Activated CD8-positive, alpha-beta memory T cell treated with anti-CD3 and anti-CD28 coated beads for 36 hours (primary cell): ENCODE results near the gene TNFAIP2. TPM values are rescaled to one million over a fixed set of nuclear protein-coding genes. Genes with fewer than 3 reads are reported as not detected.
"Not testable (repeated sequence)": the region's sequence is repeated elsewhere in the genome, so short reads cannot be mapped to it uniquely, and the experiment has no call there.

Experiments used
- CTCF ChIA-PET: fragments of 350-600 bp; sonication (Branson Sonifier 250); formaldehyde crosslinking; loops from one replicate; lab custom pipeline; 2021; ENCODE audit warnings: antibody characterized with exemption; lab: Charles Lee
- POLR2A ChIA-PET: fragments of 350-600 bp; sonication (Branson Sonifier 250); formaldehyde crosslinking; loops from one replicate; lab custom pipeline; 2021; ENCODE audit warnings: antibody characterized with exemption; lab: Charles Lee
- total RNA-seq, 2 experiments: library from RNA; stranded (reverse); gene quantifications; one replicate each; pipeline ENCODE4 v1.2.3, GENCODE V29; 2021

The TNFAIP2 gene
- total RNA-seq, 2 experiments from 2014 or later = 0.82 to 1.1 TPM

- ChIA-PET POLR2A (no interaction called here), CTCF (no interaction called here)
Measured at GRCh38 chr14:103160321-103161053, 37.2 kb downstream of the TNFAIP2 start.

GRCh38 chr14:103161054-103161397 is 37.8 kb downstream of the TNFAIP2 start:
- POLR2A ChIA-PET = no interaction called here
- CTCF ChIA-PET = no interaction called here

- ChIA-PET POLR2A (no interaction called here), CTCF (no interaction called here)
Measured at GRCh38 chr14:103163199-103163598, 39.9 kb downstream of the TNFAIP2 start.

GRCh38 chr14:103164006-103164405 is 40.7 kb downstream of the TNFAIP2 start:
- CTCF ChIA-PET = no interaction called here
- POLR2A ChIA-PET = no interaction called here

GRCh38 chr14:103164779-103165178 is 41.5 kb downstream of the TNFAIP2 start:
- CTCF ChIA-PET = no interaction called here
- POLR2A ChIA-PET = no interaction called here

GRCh38 chr14:103165323-103165722 is 42.1 kb downstream of the TNFAIP2 start:
- POLR2A ChIA-PET = no interaction called here
- CTCF ChIA-PET = no interaction called here

- CTCF ChIA-PET = no interaction called here
- POLR2A ChIA-PET = no interaction called here
Measured at GRCh38 chr14:103169954-103170353, 46.7 kb downstream of the TNFAIP2 start.

- CTCF ChIA-PET, POLR2A ChIA-PET: not testable (repeated sequence)
Measured at GRCh38 chr14:103171206-103171605, 47.9 kb downstream of the TNFAIP2 start.

GRCh38 chr14:103172921-103173320 is 49.7 kb downstream of the TNFAIP2 start:
- CTCF ChIA-PET = interaction anchor here (0.6 kb wide), 1 partner anchor 32 kb away, joined by 4 read pairs; no protein-coding TSS in a partner anchor

GRCh38 chr14:103173887-103174286 is 50.6 kb downstream of the TNFAIP2 start:
- POLR2A ChIA-PET, CTCF ChIA-PET: not testable (repeated sequence)

More at GRCh38 chr14:103172921-103173320, 49.7 kb downstream of the TNFAIP2 start:
- POLR2A ChIA-PET = no interaction called here

GRCh38 chr14:103176176-103176575 is 52.9 kb downstream of the TNFAIP2 start:
- CTCF ChIA-PET, POLR2A ChIA-PET: not testable (repeated sequence)

- ChIA-PET POLR2A (no interaction called here), CTCF (no interaction called here)
Measured at GRCh38 chr14:103177376-103177775, 54.1 kb downstream of the TNFAIP2 start.

- CTCF ChIA-PET = no interaction called here
- POLR2A ChIA-PET = no interaction called here
Measured at GRCh38 chr14:103178521-103178920, 55.3 kb downstream of the TNFAIP2 start.

- ChIA-PET CTCF (interaction anchor here (0.6 kb wide), 1 partner anchor 1789 kb away, joined by 4 read pairs; no protein-coding TSS in a partner anchor), POLR2A (no interaction called here)
Measured at GRCh38 chr14:103179094-103179493, 55.8 kb downstream of the TNFAIP2 start.

GRCh38 chr14:103180331-103180730 is 57.1 kb downstream of the TNFAIP2 start:
- POLR2A ChIA-PET = no interaction called here
- CTCF ChIA-PET = no interaction called here

- POLR2A ChIA-PET = no interaction called here
- CTCF ChIA-PET = interaction anchor here (0.6 to 2.1 kb wide), 2 partner anchors 80 to 428 kb away, joined by 3 to 9 read pairs; no protein-coding TSS in a partner anchor
Measured at GRCh38 chr14:103184046-103184445, 60.8 kb downstream of the TNFAIP2 start.

GRCh38 chr14:103185051-103186029 is 62.1 kb downstream of the TNFAIP2 start:
- POLR2A ChIA-PET = no interaction called here
- CTCF ChIA-PET = interaction anchor here (0.7 to 2.3 kb wide), 5 partner anchors 20 to 162 kb away, joined by 3 to 14 read pairs (median 4); no protein-coding TSS in a partner anchor

GRCh38 chr14:103186241-103186822 is 63.1 kb downstream of the TNFAIP2 start:
- CTCF ChIA-PET = interaction anchor here (0.7 to 2.3 kb wide), 4 partner anchors 19 to 112 kb away, joined by 3 to 14 read pairs (median 4); no protein-coding TSS in a partner anchor
- POLR2A ChIA-PET = no interaction called here
